Naive thymus-derived CD4-positive, alpha-beta T cell (primary cell): ENCODE data around the gene PCED1B. TPM values are rescaled to one million over a fixed set of nuclear protein-coding genes. Genes with fewer than 3 reads are reported as not detected.

Experiments used
- ATAC-seq: fragments of 150-1000 bp; cut with Tn5 transposase; 2 replicates; pipeline ENCODE4 v1.10.0; 2021; ENCODE audit warnings: mild to moderate bottlenecking, moderate library complexity
- CTCF ChIA-PET: fragments of 350-600 bp; sonication (Branson Sonifier 250); formaldehyde crosslinking; loops from one replicate; lab custom pipeline; 2021; ENCODE audit warnings: antibody characterized with exemption; lab: Charles Lee
- POLR2A ChIA-PET: fragments of 350-600 bp; sonication (Branson Sonifier 250); formaldehyde crosslinking; loops from one replicate; lab custom pipeline; 2021; ENCODE audit warnings: antibody characterized with exemption, inconsistent platforms; lab: Charles Lee
- DNase-seq, 9 donors: peaks; one replicate each; pipeline versions ENCODE4 v3.0.0 to v3.0.0-alpha.2; 2020 to 2022; ENCODE audit warnings: mixed read lengths in 1 of 9
- H3K27ac ChIP-seq: one replicate; pipeline ENCODE4 v1.7.0; 2013; ENCODE audit warnings: mild to moderate bottlenecking, low read depth, low read length, moderate library complexity
- H3K27me3 ChIP-seq, 2 donors: one replicate each; pipeline ENCODE4 v1.7.0; 2013; ENCODE audit warnings: low read length in 2 of 2, mild to moderate bottlenecking in 2 of 2, moderate library complexity in 2 of 2; ENCODE audit not compliant: control insufficient read depth in 2 of 2, insufficient read depth in 2 of 2
- H3K36me3 ChIP-seq, 3 experiments: 1 replicate in 2 of 3; 2 replicates in 1 of 3; pipeline ENCODE4 v1.7.0; 2013; ENCODE audit warnings: low read length in 3 of 3, mild to moderate bottlenecking in 3 of 3, moderate library complexity in 1 of 3; ENCODE audit not compliant: insufficient read depth in 3 of 3, control insufficient read depth in 2 of 3
- H3K4me1 ChIP-seq, 2 donors: one replicate each; pipeline ENCODE4 v1.7.0; 2013; ENCODE audit warnings: low read length in 2 of 2, mild to moderate bottlenecking in 2 of 2, moderate library complexity in 1 of 2; ENCODE audit not compliant: control insufficient read depth in 2 of 2, insufficient read depth in 2 of 2
- H3K4me3 ChIP-seq: 2 replicates; pipeline ENCODE4 v1.7.0; 2013; ENCODE audit warnings: mild to moderate bottlenecking, low read length
- H3K9me3 ChIP-seq, 3 experiments: 1 replicate in 2 of 3; 2 replicates in 1 of 3; pipeline ENCODE4 v1.7.0; 2013; ENCODE audit warnings: low read length in 3 of 3; ENCODE audit not compliant: control insufficient read depth in 2 of 3
- H3K27ac Mint-ChIP-seq, 9 donors: one replicate each; pipeline ENCODE4 v1.8.0; 2020 to 2022; ENCODE audit warnings: mixed read lengths in 9 of 9, mild to moderate bottlenecking in 8 of 9, moderate library complexity in 5 of 9, inconsistent platforms in 2 of 9
- H3K27me3 Mint-ChIP-seq, 5 donors: one replicate each; pipeline ENCODE4 v1.8.0; 2021 to 2022; ENCODE audit warnings: mixed read lengths in 5 of 5, mild to moderate bottlenecking in 1 of 5
- H3K36me3 Mint-ChIP-seq, 5 donors: one replicate each; pipeline ENCODE4 v1.8.0; 2020 to 2022; ENCODE audit warnings: mixed read lengths in 5 of 5, mild to moderate bottlenecking in 3 of 5, inconsistent platforms in 1 of 5
- H3K4me1 Mint-ChIP-seq, 7 donors: one replicate each; pipeline ENCODE4 v1.8.0; 2020 to 2022; ENCODE audit warnings: mixed read lengths in 7 of 7, mild to moderate bottlenecking in 3 of 7, inconsistent platforms in 1 of 7
- H3K4me3 Mint-ChIP-seq, 10 donors: one replicate each; pipeline ENCODE4 v1.8.0; 2020 to 2022; ENCODE audit warnings: mild to moderate bottlenecking in 10 of 10, mixed read lengths in 10 of 10, moderate library complexity in 6 of 10, inconsistent platforms in 2 of 10
- H3K9me3 Mint-ChIP-seq, 11 donors: one replicate each; pipeline ENCODE4 v1.8.0; 2020 to 2022; ENCODE audit warnings: mixed read lengths in 11 of 11, mild to moderate bottlenecking in 4 of 11, inconsistent platforms in 1 of 11, moderate library complexity in 1 of 11
- intact Hi-C, 2 donors: fragments of 100-400 bp; cut with micrococcal nuclease; formaldehyde crosslinking; loops; one replicate each; pipeline ENCODE4 v1.15.1; 2023
- polyA plus RNA-seq, 2 donors: library from polyadenylated mRNA; unstranded; fragments of 300-500 nt; fragmentation: Illumina TruSeq; gene quantifications; one replicate each; pipeline ENCODE4 v1.2.3, GENCODE V29; 2021
- total RNA-seq, 6 experiments: library from RNA in 5 of 6; stranded (reverse) in 5 of 6; gene quantifications; 1 replicate in 5 of 6; 2 replicates in 1 of 6; pipeline ENCODE4 v1.2.3 and lab custom pipeline; 2021 to 2026

The PCED1B gene
- total and polyA plus RNA-seq, 7 experiments from 2014 or later: 41.4 to 147 (median 94.3) TPM

DNA sequence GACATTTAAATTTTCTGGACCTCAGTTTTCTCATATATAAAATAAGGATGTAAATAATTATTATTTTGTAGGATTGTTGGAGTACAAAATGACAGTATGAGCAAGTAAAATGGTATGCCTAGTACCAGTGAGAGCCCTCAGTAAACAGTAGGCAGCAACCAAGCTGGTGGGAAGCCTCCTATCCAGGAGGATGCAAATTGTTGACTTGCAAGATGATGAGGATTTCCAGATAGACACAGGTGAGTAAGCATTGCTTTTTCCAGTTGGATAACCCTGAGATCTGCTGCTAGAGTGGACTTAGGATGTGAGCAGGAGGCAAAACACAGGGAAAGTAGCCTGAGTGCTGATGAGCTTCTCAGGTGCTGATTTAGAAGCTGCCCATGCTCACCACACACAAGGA, 28.5 kb downstream of the PCED1B start:
- Histone ChIP-seq H3K4me3 (no peak overlapping the region), H3K27ac (no peak overlapping the region), H3K9me3 (no peaks in the 10 kb centered on the region), H3K27me3 (no peaks in the 10 kb centered on the region), H3K36me3 (peaks cover 0 to 23% (median 0%) of the 10 kb centered on the region in 3 experiments), H3K4me1 (peaks cover 17% of the 10 kb centered on the region in 2 donors)
- Mint-ChIP-seq H3K36me3 (peaks cover 7 to 66% (median 42%) of the 10 kb centered on the region in 5 donors), H3K9me3 (no peaks in the 10 kb centered on the region), H3K27me3 (no peaks in the 10 kb centered on the region), H3K4me3 (no peak overlapping the region), H3K4me1 (peaks cover 2 to 44% (median 28%) of the 10 kb centered on the region in 7 donors), H3K27ac (peak overlapping the region in 3 of 9 donors; percentile 13 to 25 (median 20))
- DNase-seq (no peak), ATAC-seq (no peak)
- intact Hi-C loops: no loop called here
- POLR2A ChIA-PET: interaction anchor here (0.5 to 1.1 kb wide), 2 partner anchors 24 to 199 kb away, joined by 3 read pairs; no protein-coding TSS in a partner anchor
- CTCF ChIA-PET: interaction anchor here (0.8 kb wide), 1 partner anchor 36 kb away, joined by 3 read pairs; no protein-coding TSS in a partner anchor

GRCh38 chr12:47110011-47110541, 30.7 kb downstream of the PCED1B start:
- Mint-ChIP-seq H3K4me3 (peak overlapping the region in 3 of 10 donors; percentile 10 to 63 (median 58)), H3K4me1 (peaks cover 0 to 45% (median 29%) of the 10 kb centered on the region in 7 donors), H3K27ac (peak overlapping the region in 1 of 9 donors; percentile 45), H3K27me3 (no peaks in the 10 kb centered on the region), H3K9me3 (no peaks in the 10 kb centered on the region), H3K36me3 (peaks cover 9 to 70% (median 44%) of the 10 kb centered on the region in 5 donors)
- H3K4me1 ChIP-seq: peaks cover 17% of the 10 kb centered on the region in 2 donors
- no peak overlapping the region for H3K27ac ChIP-seq
- ChIA-PET CTCF (interaction anchor here (0.6 kb wide), 1 partner anchor 27 kb away, joined by 3 read pairs; no protein-coding TSS in a partner anchor), POLR2A (interaction anchor here (0.6 to 0.7 kb wide), 2 partner anchors 33 to 203 kb away, joined by 3 read pairs; no protein-coding TSS in a partner anchor)
- H3K27me3 ChIP-seq: no peaks in the 10 kb centered on the region
- DNase-seq: no peak
- no peaks in the 10 kb centered on the region for H3K9me3 ChIP-seq
- no peak for ATAC-seq
- intact Hi-C loops: no loop called here
- H3K4me3 ChIP-seq: no peak overlapping the region
- peaks cover 0 to 23% (median 0%) of the 10 kb centered on the region in 3 experiments for H3K36me3 ChIP-seq

DNA sequence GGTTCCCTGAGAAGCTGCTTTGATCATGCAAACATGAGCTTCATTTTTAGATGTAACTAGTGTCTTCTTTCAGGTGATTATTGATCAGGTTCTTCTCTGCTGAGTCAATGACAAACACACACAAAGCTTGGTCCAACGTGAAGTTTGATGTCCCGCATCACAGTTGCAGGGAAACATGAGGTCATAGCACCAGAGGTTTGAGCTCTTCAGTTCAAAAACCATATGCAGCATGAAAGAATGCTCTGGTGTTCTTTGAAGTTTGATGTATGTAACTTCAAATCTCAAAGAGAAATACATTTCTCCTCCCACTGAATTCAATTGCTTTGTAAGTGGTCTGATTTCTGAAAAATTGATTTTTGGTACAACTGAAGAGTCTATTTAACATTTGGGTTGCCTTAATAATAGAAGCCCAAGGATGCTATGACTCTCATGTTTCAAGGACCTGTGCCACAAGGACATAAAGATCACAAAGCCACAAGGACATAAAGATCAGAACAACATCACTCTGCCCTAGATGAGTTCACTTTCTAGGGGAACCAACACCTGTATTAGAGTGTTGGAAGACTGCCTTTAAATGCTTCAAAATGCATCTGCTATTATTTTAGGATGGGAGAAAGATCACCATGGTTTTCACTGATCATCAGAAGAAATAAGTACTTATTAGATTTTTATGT, 31.4 kb downstream of the PCED1B start:
- peaks cover 17% of the 10 kb centered on the region in 2 donors for H3K4me1 ChIP-seq
- peak overlapping the region in 8 of 9 donors; percentile 1 to 66 (median 41) for H3K27ac Mint-ChIP-seq
- no peaks in the 10 kb centered on the region for H3K27me3 Mint-ChIP-seq
- ATAC-seq (no peak), DNase-seq (peak in 1 of 9 donors; percentile 14)
- intact Hi-C loops: no loop called here
- ChIA-PET POLR2A (interaction anchor here (0.7 to 1.0 kb wide), 2 partner anchors 77 to 202 kb away, joined by 3 read pairs; no protein-coding TSS in a partner anchor), CTCF (no interaction called here)
- no peaks in the 10 kb centered on the region for H3K27me3 ChIP-seq
- peak overlapping the region in 5 of 10 donors; percentile 29 to 63 (median 48) for H3K4me3 Mint-ChIP-seq
- no peak overlapping the region for H3K4me3 ChIP-seq
- no peak overlapping the region for H3K27ac ChIP-seq
- H3K4me1 Mint-ChIP-seq: peaks cover 3 to 45% (median 29%) of the 10 kb centered on the region in 7 donors
- peaks cover 5 to 69% (median 42%) of the 10 kb centered on the region in 5 donors for H3K36me3 Mint-ChIP-seq
- no peaks in the 10 kb centered on the region for H3K9me3 ChIP-seq
- peaks cover 0 to under 1% (median 0%) of the 10 kb centered on the region in 11 donors for H3K9me3 Mint-ChIP-seq
- H3K36me3 ChIP-seq: peaks cover 0 to 19% (median 0%) of the 10 kb centered on the region in 3 experiments

GRCh38 chr12:47111392-47111778, 32.0 kb downstream of the PCED1B start:
- intact Hi-C loops: no loop called here
- Histone ChIP-seq H3K36me3 (peaks cover 0 to 19% (median 0%) of the 10 kb centered on the region in 3 experiments), H3K4me3 (peak overlapping the region; percentile 21), H3K27ac (no peak overlapping the region), H3K9me3 (no peaks in the 10 kb centered on the region), H3K27me3 (no peaks in the 10 kb centered on the region), H3K4me1 (peaks cover 17% of the 10 kb centered on the region in 2 donors)
- DNase-seq: peak in 2 of 9 donors; percentile 14 to 22
- Mint-ChIP-seq H3K9me3 (peaks cover 0 to 2% (median 0%) of the 10 kb centered on the region in 11 donors), H3K4me1 (peaks cover 3 to 45% (median 29%) of the 10 kb centered on the region in 7 donors), H3K36me3 (peaks cover 5 to 73% (median 45%) of the 10 kb centered on the region in 5 donors), H3K4me3 (peak overlapping the region in 8 of 10 donors; percentile 14 to 69 (median 54)), H3K27me3 (no peaks in the 10 kb centered on the region), H3K27ac (peak overlapping the region in 7 of 9 donors; percentile 40 to 84 (median 57))
- CTCF ChIA-PET: no interaction called here
- ATAC-seq: no peak
- POLR2A ChIA-PET: interaction anchor here (1.0 kb wide), 2 partner anchors 12 to 78 kb away, joined by 3 read pairs; no protein-coding TSS in a partner anchor

- peak overlapping the region in 4 of 10 donors; percentile 49 to 69 (median 60) for H3K4me3 Mint-ChIP-seq
- H3K27ac Mint-ChIP-seq: peak overlapping the region in 6 of 9 donors; percentile 20 to 66 (median 57)
Measured at GRCh38 chr12:47111854-47112253, 32.4 kb downstream of the PCED1B start.

GRCh38 chr12:47112679-47113078, 33.3 kb downstream of the PCED1B start:
- Histone ChIP-seq H3K9me3 (no peaks in the 10 kb centered on the region), H3K36me3 (peaks cover 0 to 12% (median 0%) of the 10 kb centered on the region in 3 experiments), H3K4me1 (peaks cover 17% of the 10 kb centered on the region in 2 donors), H3K27ac (no peak overlapping the region), H3K4me3 (no peak overlapping the region), H3K27me3 (no peaks in the 10 kb centered on the region)
- Mint-ChIP-seq H3K27me3 (no peaks in the 10 kb centered on the region), H3K27ac (peak overlapping the region in 1 of 9 donors; percentile 41), H3K4me3 (peak overlapping the region in 1 of 10 donors; percentile 5), H3K36me3 (peaks cover 5 to 69% (median 39%) of the 10 kb centered on the region in 5 donors), H3K4me1 (peaks cover 4 to 45% (median 29%) of the 10 kb centered on the region in 7 donors), H3K9me3 (peaks cover 0 to 5% (median 0%) of the 10 kb centered on the region in 11 donors)
- intact Hi-C loops: no loop called here
- POLR2A ChIA-PET: no interaction called here
- CTCF ChIA-PET: no interaction called here
- DNase-seq: no peak
- no peak for ATAC-seq

More at GRCh38 chr12:47111854-47112253, 32.4 kb downstream of the PCED1B start:
- ATAC-seq: no peak
- H3K4me1 ChIP-seq: peaks cover 17% of the 10 kb centered on the region in 2 donors
- Mint-ChIP-seq H3K27me3 (no peaks in the 10 kb centered on the region), H3K9me3 (peaks cover 0 to 2% (median 0%) of the 10 kb centered on the region in 11 donors), H3K4me1 (peaks cover 3 to 45% (median 29%) of the 10 kb centered on the region in 7 donors), H3K36me3 (peaks cover 5 to 70% (median 43%) of the 10 kb centered on the region in 5 donors)
- ChIA-PET CTCF (no interaction called here), POLR2A (interaction anchor here (1.0 kb wide), 2 partner anchors 13 to 78 kb away, joined by 3 read pairs; no protein-coding TSS in a partner anchor)
- H3K27me3 ChIP-seq: no peaks in the 10 kb centered on the region
- H3K4me3 ChIP-seq: peak overlapping the region; percentile 21
- peaks cover 0 to 16% (median 0%) of the 10 kb centered on the region in 3 experiments for H3K36me3 ChIP-seq
- H3K27ac ChIP-seq: no peak overlapping the region
- no peaks in the 10 kb centered on the region for H3K9me3 ChIP-seq
- no peak for DNase-seq
- intact Hi-C loops: no loop called here
